22Rv1 (cell line): ENCODE measurements around the gene CAPN7.

Source experiments
- H3K27ac ChIP-seq: fragments of 450-650 bp; 2 replicates; pipeline ENCODE4 v1.5.1; 2017
- CTCF ChIP-seq: fragments of 450-650 bp; IDR thresholded peaks from 2 replicates; pipeline ENCODE4 v1.5.1; 2017; ENCODE audit warnings: mild to moderate bottlenecking
- ZFX ChIP-seq: fragments of 450-650 bp; IDR thresholded peaks from 2 replicates; pipeline ENCODE4 v1.6.1; 2017; ENCODE audit warnings: antibody characterized with exemption, borderline replicate concordance

The CAPN7 gene

GRCh38 chr3:15268033-15268631 is 62.1 kb downstream of the CAPN7 start:
- no peak for TF ChIP-seq ZFX
- peak; percentile 94 for TF ChIP-seq CTCF
- H3K27ac ChIP-seq: no peak overlapping the region

GRCh38 chr3:15269091-15269989 is 63.3 kb downstream of the CAPN7 start:
- TF ChIP-seq CTCF: no peak
- TF ChIP-seq ZFX: no peak
- no peak overlapping the region for H3K27ac ChIP-seq

- TF ChIP-seq CTCF (no peak), ZFX (no peak)
- no peak overlapping the region for H3K27ac ChIP-seq
Observed at GRCh38 chr3:15271030-15271429, 65.0 kb downstream of the CAPN7 start.

- TF ChIP-seq ZFX (no peak), CTCF (no peak)
- H3K27ac ChIP-seq: no peak overlapping the region
Observed at GRCh38 chr3:15271785-15272381, 65.8 kb downstream of the CAPN7 start.

- H3K27ac ChIP-seq: no peak overlapping the region
- TF ChIP-seq CTCF: no peak
- TF ChIP-seq ZFX: no peak
Observed at GRCh38 chr3:15272426-15273196, 66.6 kb downstream of the CAPN7 start.

GRCh38 chr3:15273227-15273626 is 67.2 kb downstream of the CAPN7 start:
- no peak overlapping the region for H3K27ac ChIP-seq
- TF ChIP-seq CTCF (no peak), ZFX (no peak)
